Right forelimb (tissue), 1 donor: ENCODE data around the gene TIGIT.

Experiments
- DNase-seq: peaks from one replicate; pipeline ENCODE4 v3.0.0-alpha.2; 2018

TIGIT gene

DNA sequence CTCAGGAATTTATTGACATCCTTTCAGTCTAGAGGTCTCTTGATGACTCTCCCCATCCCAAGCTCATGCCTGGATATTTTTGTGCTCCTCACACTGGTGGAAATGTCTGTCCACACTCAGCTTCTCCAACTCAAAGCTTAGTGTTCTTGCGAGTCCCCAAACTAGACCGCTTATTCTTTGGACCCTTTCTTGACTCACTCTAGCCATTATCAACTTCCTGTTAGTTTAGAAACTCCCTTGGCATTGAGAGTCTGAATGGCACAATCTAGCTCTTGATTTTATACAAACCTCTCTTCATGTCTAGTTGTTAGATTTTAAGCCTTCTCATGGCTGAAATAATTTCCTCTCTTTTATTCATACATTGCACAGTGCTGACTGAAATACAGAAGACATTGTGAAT is 19.6 kb downstream of the TIGIT start:
- no peak for DNase-seq

DNA sequence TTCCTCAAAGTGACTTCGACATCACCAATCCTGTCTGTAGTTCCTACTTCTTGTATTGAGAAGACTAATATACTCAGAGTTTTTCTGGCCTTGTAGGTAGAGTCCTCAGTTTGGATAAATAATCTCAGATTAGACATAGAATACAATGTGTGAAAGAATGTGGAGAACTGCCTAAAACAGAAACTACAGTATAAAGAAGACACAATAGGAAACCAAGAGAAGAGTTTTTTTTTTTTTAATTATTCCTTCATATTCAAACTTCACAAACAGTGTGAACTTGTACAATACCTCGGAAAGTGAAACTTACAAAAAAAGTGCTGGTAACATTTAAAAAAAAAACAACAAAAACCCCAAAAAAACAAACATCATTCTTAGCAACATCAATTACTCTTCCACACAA is 20.5 kb downstream of the TIGIT start:
- no peak for DNase-seq

DNA sequence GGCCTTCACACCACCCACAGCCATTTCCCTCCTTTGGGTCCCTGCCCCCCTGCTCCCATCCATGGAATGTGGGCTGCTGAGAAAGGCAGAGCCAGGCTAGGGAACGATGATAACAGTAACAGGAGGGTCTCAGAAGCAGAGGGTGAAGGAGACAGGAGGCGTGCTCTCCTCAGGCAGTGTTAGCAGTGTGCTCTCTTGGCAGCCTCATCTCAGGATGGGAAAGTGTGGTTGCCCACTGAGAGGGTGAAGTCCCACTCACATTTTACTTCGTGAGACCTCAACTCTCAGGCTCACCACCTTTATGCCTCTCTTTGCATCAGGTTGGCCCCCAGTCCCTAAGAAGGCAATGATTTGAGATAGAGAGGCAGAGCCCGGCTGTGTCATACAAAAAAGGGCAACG is 24.5 kb downstream of the TIGIT start:
- no peak for DNase-seq

DNA sequence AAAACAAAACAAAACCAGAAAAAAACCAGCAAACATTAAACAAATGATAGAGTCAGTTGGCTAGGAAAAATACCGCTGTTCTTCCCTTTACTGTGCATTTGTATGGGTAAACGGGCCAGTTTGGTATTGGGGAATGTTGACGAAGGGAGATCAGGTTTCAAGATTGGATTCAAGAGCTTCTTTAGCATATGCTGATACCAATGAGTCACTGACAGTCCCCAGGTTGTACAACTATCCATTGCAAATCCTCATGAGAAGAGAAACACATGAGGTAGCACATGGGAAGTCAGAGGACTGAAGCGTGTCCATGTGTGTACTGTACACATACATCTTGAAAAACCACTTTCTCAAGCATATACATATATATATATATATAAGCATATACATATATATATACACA is 25.6 kb downstream of the TIGIT start:
- DNase-seq: no peak

DNA sequence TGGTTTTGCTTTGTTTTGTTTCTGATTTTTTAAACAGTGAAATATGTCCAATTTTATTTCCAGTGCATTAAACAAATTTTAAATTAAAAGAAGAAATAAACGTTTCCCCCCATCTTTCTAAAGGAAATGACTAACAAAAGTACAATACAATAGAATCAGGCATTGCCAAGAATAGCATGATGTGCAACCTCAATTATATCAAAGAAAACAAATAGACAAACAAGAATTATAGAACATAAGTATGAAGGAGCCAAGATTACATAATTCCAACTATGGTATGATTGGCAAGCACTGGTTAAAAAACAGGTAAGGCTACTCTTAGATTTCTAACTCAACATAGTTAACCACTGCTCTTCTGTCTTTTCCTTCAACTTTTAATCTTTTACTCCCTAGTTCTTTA is 26.4 kb downstream of the TIGIT start:
- no peak for DNase-seq

DNA sequence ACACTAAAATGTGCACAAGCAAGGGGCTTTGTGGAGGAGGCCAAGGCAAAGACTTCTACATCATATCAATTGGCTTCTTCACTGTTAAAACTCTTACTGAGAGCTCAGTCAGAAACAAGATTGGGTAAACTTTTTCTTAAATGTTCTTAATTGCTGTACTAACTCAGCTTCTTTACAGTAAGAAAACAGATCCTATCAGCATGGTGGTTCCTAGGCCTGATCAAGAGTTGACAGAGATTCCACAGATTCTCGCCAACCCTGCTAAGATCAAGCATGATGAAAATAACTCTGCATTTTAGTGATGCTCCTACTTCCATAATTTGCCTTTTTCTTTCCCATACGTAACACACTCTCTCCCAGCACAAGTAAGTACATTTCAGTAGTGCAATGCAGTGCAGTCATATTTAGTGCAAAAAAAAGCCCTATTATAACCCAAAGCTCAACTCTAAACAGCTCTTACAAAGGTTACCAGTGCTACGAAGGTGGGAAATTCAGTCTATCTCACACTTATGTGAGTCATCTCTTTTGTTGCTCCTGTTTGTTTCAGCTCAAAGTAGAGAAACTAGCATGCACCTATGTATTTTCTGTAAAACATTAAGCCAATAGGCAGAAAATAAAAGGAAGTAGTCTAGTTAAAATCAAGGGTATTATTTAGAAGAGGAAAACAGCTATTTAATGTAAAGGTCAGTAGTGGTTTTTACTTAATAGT is 29.9 kb downstream of the TIGIT start:
- DNase-seq: no peak

DNA sequence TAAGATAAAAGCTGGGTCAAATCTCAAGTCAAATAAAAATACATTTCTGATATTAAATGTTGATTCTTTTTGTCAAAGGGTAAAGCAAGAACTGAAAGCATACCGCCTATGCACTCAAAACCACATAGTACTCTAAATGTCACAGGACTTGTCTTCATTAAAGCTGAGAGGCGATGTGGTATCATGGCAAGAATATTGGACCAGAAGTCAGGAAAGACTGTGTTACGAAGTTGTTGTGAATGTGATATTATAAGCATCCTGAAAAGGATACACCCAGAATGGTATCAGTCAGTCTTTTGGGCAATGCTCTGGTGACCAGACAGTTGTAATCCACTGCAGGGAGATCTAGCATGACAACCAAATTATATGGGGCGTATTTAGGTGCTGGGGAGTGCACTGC is 33.8 kb downstream of the TIGIT start:
- no peak for DNase-seq

DNA sequence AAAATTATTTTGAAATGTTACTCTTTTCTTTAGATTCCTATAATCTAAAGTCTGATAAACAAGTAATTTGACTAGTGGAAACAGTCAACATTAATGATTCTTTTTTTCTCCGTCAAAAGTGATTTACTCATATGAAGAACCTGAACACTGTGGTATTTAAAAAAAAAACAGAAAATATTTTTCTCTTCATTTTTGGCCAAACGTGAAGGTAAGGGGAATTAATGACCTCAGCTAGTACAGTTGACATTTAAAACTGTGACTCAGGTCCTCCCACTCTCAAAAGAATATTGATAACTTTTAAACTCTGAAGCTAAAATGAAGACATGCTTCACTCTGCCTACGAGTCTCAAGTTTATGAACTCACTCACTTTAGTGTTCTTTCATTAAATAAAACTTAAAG is 34.5 kb downstream of the TIGIT start:
- no peak for DNase-seq

DNA sequence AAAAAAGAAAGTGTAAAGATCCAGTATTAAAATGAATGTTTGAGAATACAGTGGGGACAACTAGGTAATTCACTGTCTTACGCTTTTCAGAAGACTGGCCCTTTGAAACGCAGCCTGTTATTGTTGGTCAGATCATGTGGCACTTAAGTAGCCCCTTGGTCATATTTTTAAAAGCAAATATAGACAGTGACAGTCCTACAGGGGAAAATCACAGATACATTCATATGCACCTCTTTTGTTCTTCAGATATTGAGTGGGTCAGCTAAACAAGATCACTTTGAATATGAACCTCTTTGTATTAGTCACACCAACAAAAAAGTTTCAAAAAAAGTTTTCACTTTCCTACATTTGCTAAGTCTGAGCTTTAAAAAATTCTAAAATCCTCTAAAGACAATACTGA is 36.0 kb downstream of the TIGIT start:
- no peak for DNase-seq

DNA sequence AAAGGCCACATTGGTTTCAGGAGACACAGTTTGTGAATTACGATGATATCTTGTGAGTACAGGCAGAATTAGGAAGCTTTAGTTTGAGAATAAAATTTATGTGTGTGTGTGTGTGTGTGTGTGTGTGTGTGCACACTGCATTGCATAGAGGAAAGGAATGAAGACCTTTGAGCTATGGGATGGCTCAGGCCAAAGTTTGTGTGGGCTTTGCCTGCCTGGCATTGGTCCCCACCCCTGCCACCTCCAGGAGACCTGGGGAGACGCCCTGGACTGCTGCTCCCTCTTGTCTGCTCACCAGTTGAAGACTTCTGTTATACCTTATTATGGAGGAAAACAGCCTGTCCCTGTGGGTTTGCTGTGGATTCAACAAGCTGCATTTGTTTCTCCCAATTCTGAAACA is 37.2 kb downstream of the TIGIT start:
- DNase-seq: no peak

DNA sequence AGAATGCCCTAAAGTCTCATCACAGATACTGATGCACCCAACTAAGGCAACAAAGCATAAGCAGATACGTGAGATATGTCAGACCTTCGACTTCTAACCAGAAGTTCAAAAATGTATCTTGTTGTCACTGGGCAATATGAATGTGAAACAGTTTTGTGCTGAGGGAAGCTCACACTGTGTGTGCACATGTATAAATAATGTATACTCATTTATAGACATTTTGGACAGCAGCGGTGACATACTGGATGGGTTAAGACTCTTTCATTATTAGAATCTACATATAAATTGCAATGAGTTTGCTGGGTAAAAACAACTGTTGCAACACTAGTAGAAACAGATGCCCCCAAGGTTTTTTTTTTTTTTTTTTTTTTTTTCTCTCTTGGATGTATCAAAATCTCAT is 37.9 kb downstream of the TIGIT start:
- DNase-seq: no peak

DNA sequence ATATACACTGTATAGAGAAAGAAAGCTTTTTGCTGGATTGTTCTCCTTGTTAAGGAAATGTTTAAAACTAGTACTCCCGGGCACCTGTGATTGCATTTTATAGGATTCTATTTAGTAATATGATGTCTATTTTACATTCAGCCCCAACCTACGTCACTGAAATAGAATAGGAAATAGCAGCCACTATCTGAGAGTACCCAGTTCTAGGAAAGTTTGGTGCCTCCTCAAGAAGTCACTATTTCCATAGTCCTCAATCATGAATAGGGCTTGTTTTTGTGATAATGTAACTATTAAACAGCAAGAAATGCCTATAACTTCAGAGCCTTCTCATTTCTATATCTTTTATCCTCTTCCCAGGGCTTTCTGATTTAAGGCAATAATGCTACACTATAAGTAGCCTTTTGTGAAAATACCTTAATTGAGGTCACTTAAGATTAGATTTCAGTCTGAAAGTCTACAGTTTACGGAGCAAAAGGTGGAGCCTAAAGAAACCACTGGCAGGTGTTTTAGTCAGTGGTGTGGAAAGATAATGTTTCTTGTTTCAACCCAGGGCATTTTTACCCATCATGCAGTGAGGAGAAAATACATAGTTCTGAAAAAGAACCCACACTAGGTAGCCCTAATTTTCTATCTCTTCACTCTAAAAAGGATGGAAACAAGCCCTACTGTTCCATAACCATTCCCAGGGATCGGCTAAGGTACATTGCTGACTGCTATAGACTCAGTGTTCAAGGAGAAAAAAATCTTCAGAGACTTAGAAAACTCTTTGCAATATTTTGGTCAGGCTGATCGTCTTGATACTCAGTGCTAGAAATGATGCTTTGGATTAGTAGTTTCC is 38.7 kb downstream of the TIGIT start:
- no peak for DNase-seq

DNA sequence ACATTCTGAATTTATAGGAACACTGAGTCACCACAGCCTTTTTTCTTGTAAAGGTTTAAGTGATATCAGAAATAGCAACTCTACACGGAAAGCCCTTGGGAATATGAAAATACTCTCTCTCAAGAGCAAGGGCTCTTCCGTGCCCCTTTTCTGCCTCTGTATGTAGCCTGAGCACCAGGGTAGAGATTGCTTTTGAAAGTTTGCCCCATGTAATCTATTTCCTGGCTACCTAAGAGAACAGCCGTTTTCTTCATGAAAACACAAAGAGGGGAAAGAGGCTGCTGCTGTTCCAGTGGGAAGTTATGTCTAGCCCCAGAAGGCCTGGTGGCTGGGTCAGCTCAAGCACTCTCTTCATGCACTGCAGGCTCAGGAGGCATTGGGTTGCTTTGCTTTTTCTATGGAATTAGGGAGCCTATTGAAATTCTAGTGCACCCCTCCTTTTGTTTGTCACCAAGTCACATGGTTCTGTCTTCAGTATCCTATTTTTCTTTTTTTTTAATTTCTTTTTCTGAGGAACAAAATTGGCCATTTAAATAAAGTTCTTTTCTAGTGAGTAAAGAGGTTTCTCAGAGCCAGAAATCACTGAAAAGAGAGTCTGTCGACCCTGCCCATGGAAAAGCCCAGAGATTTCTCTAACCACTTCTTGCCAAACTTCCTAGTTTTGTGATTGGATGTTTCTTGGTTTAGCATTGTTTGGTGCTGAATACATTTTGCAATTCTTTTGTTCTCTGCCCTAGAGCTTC is 39.5 kb downstream of the TIGIT start:
- no peak for DNase-seq

DNA sequence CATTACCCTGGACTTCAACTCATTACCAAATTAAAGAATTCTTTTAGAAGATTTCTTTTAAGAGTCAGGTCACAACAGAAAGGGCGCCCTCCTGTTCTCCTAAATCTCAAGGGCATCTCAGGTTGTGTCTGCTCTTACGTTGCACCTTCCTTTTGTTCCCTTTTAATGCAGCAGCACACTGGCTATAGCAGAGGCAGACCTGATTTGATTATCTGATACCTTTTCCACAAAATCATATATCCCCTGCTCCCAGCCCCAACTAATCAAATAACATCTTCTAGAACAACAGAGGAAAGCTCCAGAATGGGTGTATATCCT is 40.1 kb downstream of the TIGIT start:
- no peak for DNase-seq

DNA sequence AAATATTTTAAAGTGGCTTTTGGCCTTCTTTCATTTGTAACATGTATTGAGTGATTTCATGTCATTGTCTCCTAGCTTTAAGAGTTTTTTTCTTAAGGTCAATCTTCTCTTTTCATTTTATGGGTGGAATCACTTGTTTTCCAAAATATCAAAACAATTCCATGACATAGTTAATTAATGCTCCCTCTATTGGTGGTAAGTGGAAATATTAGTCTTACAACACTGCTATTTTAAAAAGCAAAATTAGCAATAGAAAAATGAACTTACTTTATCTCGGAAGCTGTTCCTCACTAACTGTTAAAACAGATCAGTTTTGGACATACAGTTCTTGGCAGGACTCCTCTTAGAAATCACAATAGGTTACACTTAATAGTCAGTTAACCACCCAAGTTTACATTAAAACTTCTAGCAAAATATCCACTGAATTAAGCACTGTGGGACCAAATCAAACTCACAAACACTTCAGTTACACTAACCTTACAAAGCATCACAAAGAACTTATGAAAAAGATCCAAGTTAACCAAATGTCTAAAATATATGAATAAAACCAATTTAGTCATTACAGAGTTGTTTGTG is 42.4 kb downstream of the TIGIT start:
- DNase-seq: no peak

DNA sequence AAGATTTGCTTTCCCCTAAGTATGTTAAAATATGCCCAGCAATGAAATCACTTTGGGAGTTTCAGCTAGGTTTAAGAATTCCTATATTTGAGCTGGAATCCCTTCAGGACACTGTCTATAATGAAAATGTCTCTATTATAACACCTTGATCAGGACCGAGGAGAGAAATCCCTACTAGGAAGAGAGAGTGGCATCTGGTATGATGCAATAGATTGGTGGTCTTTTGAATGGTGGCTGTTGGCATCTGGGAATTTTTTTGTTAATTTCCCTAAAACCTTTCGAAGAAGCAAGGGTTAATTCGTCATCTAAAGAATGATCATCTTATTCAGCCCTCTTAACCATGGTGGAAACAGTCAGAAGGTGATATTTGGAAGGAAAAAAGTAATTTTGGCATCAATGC is 43.0 kb downstream of the TIGIT start:
- DNase-seq: no peak

DNA sequence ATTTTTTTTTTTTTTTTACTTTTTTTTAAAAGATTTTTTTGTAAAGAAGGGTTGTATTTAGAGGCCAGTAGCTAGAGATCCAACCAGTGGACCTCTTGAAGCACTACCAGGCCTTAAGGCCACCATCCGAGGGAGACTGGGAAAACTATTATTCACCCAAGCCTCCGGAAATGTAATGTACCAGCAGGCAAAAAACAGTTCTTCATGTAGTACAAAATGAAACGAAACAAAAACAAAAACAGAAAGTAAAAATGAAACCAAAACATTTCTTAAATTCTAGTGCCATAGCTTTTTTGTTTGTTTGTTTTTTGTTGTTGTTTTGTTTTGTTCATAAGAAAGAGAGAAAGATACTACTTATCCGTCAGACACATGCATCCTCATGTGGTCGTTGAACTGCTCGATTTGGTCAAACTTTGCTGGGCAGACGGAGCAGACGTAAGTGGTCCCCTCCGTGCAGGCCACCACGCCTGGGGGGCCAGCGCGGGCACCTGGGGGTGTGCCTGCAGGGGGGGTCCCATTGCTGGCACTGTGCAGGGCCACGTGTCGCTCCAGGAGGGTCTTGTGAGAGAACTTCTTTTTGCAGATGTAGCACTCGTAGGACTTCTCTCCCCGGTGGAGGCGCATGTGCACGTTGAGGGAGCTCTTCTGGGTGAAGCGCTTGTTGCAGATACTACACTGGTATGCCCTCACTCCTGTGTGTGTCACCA is 45.0 kb downstream of the TIGIT start:
- no peak for DNase-seq

DNA sequence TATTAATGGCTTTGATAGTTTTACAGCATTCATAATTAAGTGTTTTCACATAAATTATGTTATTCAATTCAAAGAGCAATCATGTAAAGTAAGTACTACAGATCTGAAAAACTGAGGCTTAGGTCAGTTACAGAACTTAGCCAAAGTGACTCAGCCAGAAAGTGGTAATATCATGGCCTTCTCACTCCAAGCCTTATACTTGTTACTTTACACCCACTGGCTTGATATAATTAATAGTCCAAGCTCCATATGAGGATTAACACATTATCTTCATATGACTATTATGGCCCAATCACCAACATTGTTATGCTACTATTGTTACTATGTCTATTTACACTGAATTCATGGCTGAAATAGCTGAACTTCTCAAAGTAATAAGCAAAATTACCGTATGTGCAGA is 50.7 kb downstream of the TIGIT start:
- no peak for DNase-seq

DNA sequence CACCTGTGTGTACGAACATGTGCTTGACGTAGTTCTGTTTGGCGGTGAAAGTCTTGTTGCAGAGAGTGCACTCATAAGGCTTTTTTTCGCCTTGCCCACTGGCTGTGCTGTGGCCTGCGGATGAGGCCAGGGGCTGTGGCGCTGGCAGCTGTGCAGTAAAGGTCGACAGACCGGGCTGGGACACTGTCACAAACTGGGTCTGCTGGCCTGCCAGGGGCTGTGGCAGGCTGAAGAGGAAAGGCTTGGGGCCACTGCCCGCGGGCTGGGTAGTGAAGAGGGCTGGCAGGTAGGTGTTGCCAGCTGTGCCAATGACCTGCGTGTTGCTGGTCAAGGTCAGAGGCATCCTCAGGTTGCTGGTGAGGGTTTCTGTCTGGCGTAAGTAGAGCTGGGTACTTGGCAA is 56.4 kb downstream of the TIGIT start:
- DNase-seq: no peak

DNA sequence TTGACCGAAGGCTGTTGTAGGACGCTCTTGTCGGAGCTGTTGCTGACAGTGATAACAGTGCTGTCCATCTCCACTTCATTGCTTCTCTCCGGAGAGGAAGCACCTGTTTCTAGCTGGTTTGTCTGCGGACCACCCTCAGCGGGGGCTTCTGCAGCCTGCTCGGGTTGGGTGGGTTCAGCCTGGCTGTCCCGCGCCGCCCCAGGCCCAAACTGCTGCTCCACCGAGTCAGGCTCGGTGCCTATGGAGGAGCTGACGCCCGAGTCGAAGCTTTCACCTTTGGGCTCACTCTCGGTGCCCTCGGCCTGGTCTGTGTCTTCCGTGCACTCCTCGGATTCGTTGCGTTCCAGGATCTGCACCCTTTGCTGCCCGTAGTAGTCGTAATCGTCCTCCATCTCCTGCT is 56.9 kb downstream of the TIGIT start:
- no peak for DNase-seq

DNA sequence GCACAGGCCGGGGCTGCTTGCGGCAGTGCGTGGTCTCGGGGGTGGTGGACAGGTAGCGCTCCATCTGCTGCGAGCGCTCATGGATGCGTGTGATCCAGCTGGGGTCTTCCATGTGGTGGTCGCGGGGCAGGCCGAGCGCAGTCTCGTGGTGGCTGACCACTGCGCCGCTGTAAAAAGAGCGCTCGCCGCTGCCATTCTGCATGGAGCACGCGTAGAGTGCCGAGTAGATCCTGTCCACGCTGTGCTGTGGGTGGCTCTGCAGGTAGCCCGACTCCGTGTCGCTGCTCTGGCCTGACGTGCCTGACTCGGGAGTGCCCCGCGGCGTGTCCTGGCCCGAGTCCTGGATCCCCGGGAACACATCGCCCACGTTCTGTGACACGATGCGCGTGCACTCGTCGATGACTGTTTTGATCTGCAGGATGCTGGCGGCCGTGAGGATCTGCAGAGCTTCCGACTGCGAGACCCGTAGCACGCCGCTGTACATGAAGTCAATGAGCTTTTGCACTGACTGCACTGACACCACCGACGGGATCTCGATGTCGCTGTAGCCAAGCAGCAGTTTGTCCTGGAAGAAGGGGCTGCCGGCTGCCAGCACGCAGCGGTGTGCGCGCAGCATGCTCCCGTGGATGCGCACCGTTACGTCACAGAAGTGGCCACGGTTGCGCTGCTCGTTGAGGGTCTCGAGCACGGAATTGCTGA is 57.4 kb downstream of the TIGIT start:
- no peak for DNase-seq

DNA sequence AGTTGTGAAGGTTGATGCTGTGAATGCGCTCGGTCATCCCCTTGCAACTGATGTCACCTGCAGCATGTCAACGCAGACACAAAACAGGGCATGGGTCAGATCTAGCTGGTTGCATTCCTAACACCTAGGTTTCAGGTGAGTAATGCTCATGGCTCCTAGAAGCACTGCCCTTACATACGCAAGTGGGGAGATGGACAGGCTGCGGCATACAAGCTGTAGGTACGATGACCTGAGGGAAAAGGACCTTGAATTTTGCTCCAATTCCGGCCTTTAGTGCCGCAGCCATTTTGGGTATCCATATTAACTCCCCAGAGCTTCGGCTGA is 58.0 kb downstream of the TIGIT start:
- DNase-seq: no peak

DNA sequence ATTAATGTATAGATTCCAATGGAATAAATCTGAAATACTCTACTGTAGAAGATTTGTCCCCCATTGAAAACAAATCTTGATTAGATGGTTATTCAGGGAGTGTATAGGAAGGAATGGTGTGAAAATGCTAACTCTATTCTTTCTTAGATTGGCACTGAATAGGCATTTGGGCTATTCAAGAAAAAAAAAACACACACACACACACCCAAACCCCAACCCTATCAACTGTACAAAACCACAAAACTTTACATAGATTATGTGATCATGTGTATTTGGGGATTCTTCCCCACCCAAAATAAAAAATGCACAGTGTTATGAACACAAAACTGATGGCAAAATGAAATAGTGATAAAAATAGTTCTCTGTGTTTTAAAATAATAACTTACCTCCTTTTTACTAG is 61.8 kb downstream of the TIGIT start:
- DNase-seq: no peak
